ENCODE measurements around the gene ZNF79. TPM values are rescaled to one million over a fixed set of nuclear protein-coding genes. Genes with fewer than 3 reads are reported as not detected.

ZNF79 gene
- total RNA-seq, 1 donor from 2014 or later: 6.1 TPM

DNA sequence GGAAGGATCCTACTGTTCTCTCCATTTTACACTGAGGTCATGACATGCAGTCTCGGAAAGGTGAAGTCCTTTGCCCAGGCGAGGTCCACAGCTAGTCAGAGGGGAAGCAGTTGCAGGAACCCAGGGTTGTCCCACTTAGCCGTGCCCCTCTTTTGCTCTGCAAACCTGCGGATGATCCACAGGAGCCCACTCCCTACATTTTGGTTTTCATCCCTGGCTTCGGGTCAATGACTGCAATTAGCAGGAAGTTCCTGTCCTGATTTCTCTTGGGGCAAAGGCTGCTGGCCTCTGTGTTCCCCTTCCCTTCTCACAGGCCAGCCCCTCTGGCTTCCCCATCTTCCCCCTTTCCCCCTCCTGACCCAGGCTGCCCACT is 25.9 kb upstream of the ZNF79 start:
- no peak for DNase-seq (ENCODE audit: low spot score)

DNA sequence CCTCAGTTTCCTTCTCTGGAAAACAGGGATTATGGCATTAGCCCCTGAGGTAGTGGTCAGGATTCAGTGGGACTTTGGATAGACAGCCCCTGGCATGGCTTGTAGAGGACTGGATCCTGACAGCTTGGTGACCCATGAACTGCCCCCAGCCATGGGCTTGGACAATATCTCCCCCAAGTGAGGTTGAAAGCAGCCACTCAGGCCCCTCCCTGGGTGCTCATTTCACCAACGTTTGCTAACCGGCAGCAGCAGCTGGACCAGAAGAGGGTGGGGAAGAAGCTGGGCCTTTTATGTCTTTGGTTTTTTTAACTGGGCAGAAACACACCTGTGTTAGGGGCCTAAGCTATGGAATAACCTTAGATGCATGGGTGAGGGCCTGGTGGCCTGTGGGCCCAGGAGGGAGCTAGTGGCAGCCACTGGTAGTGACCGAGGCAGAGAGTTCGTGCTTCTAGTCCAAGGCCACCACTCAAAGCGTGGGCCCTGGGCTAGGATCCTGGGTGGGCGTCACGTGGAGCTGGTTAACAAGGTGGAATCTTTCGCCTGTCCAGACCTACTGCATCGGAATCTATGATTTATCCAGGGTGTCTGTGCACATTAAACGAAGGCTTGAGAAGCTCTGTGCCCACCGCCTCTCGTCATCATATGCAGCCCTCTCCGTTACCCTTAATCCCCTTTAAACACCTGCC is 25.3 kb upstream of the ZNF79 start:
- DNase-seq (ENCODE audit: low spot score): no peak

DNA sequence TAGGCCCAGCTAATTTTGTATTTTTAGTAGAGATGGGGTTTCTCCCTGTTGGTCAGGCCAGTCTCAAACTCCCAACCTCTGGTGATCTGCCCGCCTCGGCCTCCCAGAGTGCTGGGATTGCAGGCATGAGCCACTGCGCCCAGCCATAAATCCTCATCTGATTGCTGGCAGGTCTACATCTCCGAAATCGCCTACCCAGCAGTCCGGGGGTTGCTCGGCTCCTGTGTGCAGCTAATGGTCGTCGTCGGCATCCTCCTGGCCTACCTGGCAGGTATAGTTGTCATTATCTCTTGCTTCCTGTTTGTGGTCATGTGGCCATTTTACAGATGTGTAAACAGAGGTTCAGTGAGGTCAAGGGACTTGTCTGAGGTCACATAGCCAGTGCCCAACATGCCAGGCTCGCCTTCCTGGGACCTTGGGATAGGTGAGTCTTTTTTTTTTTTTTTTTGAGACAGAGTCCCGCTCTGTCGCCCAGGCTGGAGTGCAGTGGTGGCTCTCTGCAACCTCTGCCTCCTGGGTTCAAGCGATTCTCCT is 24.4 kb upstream of the ZNF79 start:
- no peak for DNase-seq (ENCODE audit: low spot score)

DNA sequence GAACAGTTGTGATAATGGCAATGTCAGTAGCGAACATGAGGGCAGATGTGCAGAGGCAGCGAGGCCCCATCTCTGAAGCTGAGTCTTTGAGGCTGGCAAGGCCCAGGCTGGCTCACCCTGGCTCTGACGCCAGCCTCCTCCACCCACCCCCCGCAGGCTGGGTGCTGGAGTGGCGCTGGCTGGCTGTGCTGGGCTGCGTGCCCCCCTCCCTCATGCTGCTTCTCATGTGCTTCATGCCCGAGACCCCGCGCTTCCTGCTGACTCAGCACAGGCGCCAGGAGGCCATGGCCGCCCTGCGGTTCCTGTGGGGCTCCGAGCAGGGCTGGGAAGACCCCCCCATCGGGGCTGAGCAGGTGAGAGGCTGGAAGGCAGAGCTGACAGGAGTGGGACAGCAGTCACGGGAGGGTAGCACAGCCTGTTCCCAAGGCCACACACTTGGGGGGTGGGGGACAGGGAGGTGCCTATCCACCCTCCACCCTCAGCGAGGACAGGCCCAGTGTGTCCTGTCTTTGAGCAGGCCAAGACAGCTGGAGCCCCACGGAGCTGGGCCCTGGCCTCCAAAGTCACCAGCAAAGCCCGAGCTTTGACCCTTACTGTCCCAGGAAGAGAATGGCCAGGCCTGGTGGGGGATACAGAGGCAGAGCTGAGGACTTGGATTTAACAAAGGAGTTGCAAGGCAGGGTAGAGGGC is 21.6 kb upstream of the ZNF79 start:
- no peak for DNase-seq (ENCODE audit: low spot score)

DNA sequence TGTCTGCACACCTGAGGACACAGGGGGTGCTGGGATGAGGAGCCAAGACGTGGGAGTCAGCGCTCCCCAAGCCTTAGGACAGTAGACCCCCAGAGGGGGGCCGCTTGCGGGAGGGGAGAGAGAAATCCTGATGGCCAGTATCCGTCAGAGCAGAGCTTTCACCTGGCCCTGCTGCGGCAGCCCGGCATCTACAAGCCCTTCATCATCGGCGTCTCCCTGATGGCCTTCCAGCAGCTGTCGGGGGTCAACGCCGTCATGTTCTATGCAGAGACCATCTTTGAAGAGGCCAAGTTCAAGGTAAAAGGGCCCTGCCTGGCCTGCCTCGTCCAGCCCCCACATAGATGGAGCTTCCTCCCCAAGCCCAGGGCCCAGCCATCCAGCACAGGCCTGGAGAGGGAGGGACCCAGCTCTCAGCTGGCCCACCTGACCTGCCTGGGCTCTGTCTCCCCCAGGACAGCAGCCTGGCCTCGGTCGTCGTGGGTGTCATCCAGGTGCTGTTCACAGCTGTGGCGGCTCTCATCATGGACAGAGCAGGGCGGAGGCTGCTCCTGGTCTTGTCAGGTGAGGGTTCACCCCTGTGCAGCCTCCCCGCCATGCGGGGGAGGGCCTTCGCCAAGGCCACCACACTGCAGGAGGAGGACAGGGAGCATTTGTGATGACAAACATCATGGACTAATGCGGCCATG is 20.5 kb upstream of the ZNF79 start:
- DNase-seq (ENCODE audit: low spot score): no peak

DNA sequence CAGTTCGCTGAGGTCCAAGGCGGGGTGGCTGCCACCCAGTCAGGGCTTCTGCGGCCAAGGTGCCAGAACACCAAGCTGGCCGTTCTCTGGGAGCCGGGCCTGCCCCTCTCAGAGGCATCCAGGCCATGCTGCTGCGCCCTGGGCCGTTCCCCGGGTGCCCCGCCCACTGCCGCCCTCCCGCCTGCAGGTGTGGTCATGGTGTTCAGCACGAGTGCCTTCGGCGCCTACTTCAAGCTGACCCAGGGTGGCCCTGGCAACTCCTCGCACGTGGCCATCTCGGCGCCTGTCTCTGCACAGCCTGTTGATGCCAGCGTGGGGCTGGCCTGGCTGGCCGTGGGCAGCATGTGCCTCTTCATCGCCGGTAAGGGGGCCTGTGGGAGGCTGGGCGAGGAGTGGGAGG is 19.6 kb upstream of the ZNF79 start:
- no peak for DNase-seq (ENCODE audit: low spot score)

DNA sequence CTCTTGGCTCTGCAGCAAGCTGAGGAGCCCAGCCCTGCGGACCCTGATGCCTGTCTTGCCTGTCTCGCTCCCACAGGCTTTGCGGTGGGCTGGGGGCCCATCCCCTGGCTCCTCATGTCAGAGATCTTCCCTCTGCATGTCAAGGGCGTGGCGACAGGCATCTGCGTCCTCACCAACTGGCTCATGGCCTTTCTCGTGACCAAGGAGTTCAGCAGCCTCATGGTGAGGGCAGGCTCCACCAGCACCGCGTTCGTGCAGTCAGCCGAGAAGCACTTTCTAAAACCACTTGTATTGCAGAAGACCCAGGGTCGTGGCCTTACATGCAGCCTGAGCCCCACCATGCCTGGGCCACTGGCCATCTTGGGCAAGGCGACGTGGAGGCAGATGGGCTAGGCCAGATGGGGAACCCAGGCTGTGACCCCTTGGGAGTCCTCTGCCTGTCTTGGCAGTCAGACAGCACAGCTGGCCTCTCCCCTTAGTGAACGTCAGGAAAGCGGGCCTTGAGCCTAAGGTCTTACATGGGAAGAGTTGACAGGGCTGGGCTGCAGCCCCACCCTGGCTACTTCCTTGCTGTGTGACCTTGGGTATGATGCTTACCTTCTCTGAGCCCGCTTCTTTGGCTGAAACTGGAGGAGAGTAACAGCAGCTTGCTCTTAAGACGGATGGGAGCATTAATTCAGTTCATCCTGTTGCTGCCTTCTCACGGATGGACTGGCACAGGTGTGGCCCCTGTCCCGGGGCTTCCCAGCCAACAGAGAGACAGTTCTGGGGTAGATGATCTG is 18.6 kb upstream of the ZNF79 start:
- DNase-seq (ENCODE audit: low spot score): no peak

DNA sequence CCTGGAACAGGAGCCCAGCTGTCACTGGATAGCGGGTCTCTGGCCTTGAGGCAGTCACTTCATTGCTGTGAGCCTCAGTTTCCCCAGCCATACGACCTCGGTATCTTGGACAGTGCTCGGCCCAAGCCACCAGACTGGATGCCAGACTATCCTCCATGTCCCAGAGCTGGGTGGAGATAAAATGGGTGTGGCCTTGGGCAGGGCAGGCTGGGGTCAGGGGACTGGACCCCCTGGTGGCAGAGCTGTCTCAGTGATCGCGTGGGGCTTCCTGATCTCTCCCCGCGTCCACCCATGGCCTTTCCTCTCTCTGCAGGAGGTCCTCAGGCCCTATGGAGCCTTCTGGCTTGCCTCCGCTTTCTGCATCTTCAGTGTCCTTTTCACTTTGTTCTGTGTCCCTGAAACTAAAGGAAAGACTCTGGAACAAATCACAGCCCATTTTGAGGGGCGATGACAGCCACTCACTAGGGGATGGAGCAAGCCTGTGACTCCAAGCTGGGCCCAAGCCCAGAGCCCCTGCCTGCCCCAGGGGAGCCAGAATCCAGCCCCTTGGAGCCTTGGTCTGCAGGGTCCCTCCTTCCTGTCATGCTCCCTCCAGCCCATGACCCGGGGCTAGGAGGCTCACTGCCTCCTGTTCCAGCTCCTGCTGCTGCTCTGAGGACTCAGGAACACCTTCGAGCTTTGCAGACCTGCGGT is 17.2 kb upstream of the ZNF79 start:
- DNase-seq (ENCODE audit: low spot score): no peak

DNA sequence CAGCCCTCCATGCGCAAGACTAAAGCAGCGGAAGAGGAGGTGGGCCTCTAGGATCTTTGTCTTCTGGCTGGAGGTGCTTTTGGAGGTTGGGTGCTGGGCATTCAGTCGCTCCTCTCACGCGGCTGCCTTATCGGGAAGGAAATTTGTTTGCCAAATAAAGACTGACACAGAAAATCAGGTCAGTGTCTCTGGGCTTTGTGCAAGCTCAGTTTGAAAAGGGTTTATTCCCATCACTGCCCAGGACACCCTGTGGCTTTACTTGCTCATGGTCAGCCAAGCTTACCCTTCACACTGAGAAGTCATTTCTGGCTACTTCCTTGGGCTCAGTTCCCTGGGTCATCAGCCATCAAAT is 16.7 kb upstream of the ZNF79 start:
- DNase-seq (ENCODE audit: low spot score): no peak

DNA sequence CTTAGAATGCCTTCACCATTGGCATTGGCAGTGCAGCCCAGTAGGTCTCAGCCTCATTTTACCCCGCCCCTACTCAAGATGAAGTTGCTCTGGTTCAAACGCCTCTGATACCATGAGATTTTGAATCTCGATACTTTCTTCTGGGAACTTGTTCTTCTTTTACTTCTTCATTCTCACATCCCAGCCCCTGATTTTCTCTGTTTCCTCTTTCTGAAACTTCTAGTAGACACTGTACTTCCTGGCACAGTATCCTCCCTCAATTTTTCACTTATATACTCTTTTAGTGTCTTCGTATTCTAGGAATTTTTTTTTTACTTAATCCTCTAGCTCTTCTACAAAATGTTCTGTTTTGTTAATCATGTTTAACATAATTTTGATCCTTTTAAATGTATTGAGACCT is 13.1 kb upstream of the ZNF79 start:
- DNase-seq (ENCODE audit: low spot score): no peak

DNA sequence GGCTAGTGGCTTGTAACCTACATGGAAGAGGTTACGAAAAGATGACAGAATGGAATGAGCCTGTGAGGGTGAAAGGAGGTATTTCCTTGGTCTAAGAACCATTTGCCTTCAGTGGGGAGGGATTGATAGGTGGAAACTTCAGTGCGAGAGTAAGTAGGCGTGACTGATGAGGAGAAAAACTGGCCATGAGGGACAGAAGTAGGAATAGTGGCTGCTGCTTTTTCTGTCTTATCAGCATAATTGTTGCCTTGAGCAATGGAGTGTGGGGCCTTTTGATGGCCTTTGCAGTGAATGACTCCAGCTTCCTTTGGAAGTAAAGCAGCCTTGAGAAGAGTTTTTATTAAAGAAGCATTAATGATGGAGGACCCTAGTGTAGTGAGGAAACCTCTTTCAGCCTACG is 9.0 kb upstream of the ZNF79 start:
- DNase-seq (ENCODE audit: low spot score): no peak

DNA sequence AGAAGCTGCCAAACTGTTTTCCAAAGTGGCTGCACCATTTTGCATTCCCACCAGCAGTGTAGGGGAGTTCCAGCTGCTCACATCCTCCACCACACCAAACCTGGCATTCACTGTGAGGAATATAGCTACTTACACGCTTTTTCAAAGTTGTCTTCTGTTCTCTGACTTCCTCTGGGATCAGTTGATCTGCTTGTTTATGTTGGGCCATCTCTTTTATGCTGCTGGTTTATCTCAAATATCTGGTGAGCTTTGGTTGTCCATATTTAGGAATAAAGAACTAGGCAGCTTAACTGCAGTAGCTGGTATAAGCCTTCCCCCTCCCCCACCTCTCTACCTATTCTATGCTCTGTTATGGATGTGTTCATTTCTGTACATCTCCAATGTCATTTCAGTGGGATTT is 8.5 kb upstream of the ZNF79 start:
- no peak for DNase-seq (ENCODE audit: low spot score)

DNA sequence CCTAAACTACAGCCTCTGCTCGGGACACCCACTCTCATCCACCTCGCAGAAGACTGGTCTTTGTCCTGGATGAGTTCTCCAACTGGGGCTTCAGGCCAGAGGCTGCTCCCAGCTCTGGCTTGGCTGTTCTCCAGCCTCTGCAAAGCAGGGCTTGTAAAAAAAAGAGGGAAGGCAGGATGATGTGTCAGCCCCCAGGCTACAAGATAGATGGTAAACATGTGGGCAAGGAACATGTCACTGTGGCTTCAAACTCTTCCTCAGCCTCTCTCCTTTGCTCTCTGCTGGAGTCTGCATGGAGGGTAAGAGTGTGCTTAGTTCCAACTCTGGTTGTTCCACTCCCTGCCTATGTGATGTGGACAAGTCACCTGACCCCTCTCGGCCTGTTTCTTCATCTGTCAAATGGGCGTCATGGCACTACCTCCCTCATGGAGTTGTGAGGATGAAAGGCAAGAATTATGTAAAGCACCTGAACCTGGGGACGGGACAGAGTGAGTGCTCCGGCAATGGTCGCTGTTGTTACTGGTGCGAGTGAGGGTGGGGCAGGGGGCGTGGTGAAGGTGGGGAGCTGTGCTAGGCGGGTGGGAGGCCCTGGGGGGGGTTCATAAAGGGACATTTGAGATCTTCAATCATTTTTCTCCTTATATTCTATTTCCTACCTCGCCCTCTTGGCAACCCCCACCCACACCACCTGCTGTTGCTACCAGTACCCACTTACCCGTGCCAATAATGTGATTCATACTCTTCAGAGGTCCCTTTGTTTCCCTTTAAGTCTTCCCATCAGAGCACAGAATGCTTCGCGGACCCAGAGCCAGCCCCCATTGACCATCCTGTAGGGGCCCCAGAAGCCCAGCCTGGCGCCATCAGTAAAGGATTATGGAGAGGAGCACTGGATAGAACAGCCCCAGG is 6.8 kb upstream of the ZNF79 start:
- DNase-seq (ENCODE audit: low spot score): no peak

DNA sequence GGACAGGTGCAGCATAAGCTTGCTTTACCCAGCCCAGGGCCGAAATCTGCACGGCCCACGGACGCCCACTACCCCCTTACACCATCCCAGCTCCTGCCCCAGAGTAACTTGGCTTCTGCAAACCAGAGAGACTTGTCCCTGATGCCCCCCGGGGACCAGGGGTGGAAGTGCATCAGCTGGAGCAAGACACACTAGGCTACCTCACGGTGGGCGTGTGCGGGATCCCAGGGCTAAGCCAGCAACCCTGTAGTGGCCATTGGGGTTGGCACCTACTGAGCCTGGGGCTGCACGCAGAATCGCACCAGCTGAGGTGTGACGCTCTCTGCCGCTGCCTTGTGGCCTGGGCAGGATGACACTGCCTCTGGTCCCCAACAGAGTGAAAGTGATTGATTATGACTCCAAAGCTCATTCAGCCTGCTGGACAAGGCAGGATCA is 6.1 kb upstream of the ZNF79 start:
- DNase-seq (ENCODE audit: low spot score): no peak

DNA sequence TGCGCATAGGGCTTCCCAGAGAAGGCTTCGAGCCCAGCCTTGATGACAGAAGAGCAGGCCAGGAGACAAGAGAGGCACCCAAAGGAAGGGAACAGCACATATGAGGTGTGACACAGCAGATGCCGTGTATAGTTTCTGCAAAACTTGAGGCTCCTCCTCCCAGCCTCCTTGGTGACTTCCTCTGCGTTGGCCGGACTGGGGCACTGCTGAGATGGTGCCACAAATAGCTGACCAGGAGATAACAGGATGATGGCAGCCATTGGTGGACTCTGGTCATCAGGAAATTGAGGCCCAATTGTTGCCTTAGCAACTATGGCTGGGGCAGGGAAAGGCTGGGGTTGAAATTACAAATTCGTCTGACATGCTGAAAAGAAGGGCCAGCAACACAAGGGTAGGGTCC is 4.8 kb upstream of the ZNF79 start:
- DNase-seq (ENCODE audit: low spot score): no peak

DNA sequence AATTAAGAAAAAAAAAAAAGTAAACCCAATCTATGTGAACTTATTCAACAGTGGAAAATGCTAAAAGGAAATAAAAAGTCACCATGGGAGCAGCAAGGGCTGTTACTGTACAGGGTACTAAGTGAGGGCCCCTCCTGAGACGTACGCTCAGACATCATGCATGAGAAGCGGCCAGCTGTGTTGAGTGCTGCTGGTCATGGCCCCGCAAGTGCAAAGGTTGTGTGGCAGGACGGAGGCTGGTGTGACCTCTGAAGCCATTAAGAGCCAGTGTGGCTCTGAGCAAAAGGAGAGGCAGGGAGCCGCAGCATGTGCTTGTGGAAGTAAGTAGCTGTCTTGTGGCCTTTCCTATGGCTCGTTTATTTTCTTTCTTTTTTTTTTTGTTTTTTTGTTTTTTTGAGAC is 3.1 kb upstream of the ZNF79 start:
- DNase-seq (ENCODE audit: low spot score): no peak

DNA sequence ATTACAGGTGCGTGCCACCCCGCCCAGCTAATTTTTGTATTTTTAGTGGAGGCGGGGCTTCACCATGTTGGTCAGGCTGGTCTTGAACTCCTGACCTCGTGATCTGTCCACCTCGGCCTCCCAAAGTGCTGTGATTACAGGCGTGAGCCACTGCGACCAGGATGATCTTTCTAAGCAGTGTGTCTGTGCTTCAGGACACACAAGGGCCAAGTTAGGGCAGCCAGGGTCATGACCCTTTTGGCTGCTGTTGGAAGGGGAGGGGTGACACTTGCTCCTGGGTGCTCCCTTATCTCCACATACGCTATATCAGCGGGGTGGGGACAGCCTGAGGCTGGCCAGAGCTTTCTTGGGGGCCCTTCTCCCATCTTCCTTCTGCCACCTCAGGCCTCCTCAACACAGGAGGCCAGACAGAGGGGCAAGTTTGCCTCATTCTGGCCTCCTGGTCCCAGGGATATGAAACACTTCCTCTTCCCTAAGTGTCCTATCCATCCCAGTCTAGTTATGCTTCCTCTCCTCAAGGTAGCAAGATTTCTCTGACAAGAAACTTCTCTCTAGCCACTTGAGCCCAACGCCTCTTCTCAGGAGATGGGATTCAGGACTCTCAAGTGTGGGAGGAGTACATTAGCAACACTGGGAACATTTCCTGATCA is 1.9 kb upstream of the ZNF79 start:
- no peak for DNase-seq (ENCODE audit: low spot score)

DNA sequence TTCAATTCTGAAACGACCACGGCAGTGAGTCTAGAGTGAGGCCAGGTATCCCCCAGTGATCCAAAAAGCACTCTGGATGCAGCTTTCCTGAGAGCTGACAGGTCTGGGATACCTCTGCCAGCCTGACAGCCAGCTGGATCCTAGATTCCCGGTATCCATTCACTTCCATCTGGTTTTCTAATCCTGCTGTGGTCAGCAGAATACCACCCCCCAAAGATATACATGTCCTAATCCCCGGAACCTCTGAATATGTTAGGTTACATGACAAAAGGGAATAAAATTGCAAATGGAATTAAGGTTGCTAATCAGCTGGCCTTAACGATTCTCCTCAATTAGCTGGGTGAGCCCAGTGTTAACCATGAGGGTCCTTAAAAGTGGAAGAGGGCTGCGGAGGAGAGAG is 1.4 kb upstream of the ZNF79 start:
- no peak for DNase-seq (ENCODE audit: low spot score)

DNA sequence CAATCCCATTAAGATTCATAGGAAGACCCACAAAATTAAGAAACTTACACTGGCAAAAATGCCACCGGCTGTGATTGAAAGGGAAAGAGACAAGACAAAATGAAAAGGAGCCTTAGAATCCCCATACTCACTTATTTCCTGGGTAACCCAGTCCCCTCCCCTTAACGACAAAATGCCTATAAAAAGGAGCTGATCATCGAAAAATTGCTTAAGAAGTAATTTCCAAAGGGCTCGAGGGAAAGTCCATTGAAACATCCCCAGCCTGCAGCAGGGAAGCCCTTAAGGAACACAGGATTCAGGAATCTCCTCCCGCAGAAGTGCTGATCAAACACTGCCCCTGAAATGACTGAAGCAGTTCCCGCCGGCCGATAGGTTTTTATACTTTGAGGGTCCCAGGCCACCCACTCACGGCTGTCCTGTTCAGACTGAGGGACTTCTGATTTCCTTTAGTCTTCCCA is 677 bp upstream of the ZNF79 start:
- no peak for DNase-seq (ENCODE audit: low spot score)

DNA sequence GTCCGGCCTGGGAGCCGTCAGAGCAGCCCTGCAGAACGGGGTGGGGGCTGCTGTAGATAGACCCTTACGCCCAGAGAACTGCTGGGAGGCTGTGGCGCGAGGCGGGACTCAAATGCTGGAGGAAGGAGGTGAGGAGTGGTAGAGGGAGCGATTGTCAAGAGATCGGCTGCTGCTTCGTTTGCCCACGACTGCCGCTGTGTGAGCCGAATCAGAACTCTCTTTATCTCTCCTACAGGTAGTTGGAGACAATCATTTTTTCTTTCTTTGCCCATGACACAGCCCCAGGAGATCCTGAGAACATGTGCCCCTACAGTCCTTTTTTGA is 456 bp downstream of the ZNF79 start:
- no peak for DNase-seq (ENCODE audit: low spot score)
